ENCODE data around the gene MAML1.

The MAML1 gene

DNA sequence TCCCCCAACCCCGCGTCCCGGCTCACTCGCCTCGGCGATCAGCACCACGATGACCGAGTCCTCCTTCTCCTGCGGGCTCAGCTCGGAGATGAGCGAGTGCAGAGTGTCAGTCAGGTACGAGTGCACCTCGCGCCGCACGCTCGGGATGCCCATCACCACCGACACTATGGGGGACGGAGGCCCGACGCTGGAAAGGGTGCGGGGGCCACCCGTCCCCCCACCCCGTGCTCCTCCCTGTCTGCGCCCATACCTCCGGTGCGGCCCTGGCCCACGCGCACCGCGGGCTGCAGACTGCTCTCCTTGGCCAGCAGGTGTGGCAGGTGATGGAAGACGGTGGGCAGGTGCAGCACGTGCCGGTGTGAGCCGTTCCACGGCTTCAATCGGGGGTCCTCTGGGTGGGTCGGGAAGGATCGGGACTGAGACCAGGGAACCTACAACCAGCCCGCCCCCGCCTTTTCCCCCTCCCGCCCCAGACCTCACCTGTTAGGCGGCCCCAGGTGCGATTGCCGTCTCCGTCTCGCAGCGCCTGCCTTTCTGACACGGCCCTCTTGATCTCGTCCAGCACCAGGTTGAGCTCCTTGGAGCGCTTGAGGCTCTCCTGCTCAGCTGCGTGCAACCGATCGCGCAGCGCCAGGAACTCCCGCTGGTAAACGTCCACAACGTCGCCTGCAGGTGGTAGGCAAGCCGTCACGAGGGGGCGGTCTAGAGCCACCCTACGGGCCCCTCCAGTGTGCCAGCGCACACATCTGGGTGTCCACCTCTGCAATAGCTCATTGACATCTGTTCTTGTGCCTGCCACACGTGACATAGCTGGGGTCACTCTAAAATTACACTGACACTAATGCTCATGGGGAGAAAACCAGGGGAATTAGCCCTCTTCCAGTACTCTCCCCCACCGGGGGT, 68.9 kb downstream of the MAML1 start:
- Histone ChIP-seq H3K27ac (ENCODE audit: low read depth, low read length) (no peak overlapping the region), H3K4me1 (ENCODE audit: control insufficient read depth, insufficient read depth, low read length) (peaks cover 25% of the 10 kb centered on the region), H3K27me3 (ENCODE audit: control insufficient read depth, insufficient read depth, low read length) (no peaks in the 10 kb centered on the region), H3K9ac (ENCODE audit: low read depth, low read length) (no peak overlapping the region), H3K9me3 (ENCODE audit: control insufficient read depth, insufficient read depth, low read length) (no peaks in the 10 kb centered on the region), H3K36me3 (ENCODE audit: control insufficient read depth, insufficient read depth, low read length) (peaks cover 33% of the 10 kb centered on the region), H3K4me3 (ENCODE audit: low read depth, low read length) (no peak overlapping the region)

GRCh38 chr5:179802207-179802883, 69.7 kb downstream of the MAML1 start:
- H3K9me3 ChIP-seq (ENCODE audit: control insufficient read depth, insufficient read depth, low read length): no peaks in the 10 kb centered on the region
- no peak overlapping the region for H3K9ac ChIP-seq (ENCODE audit: low read depth, low read length)
- H3K4me3 ChIP-seq (ENCODE audit: low read depth, low read length): no peak overlapping the region
- H3K27me3 ChIP-seq (ENCODE audit: control insufficient read depth, insufficient read depth, low read length): no peaks in the 10 kb centered on the region
- H3K36me3 ChIP-seq (ENCODE audit: control insufficient read depth, insufficient read depth, low read length): peaks cover 32% of the 10 kb centered on the region
- peaks cover 25% of the 10 kb centered on the region for H3K4me1 ChIP-seq (ENCODE audit: control insufficient read depth, insufficient read depth, low read length)
- no peak overlapping the region for H3K27ac ChIP-seq (ENCODE audit: low read depth, low read length)

DNA sequence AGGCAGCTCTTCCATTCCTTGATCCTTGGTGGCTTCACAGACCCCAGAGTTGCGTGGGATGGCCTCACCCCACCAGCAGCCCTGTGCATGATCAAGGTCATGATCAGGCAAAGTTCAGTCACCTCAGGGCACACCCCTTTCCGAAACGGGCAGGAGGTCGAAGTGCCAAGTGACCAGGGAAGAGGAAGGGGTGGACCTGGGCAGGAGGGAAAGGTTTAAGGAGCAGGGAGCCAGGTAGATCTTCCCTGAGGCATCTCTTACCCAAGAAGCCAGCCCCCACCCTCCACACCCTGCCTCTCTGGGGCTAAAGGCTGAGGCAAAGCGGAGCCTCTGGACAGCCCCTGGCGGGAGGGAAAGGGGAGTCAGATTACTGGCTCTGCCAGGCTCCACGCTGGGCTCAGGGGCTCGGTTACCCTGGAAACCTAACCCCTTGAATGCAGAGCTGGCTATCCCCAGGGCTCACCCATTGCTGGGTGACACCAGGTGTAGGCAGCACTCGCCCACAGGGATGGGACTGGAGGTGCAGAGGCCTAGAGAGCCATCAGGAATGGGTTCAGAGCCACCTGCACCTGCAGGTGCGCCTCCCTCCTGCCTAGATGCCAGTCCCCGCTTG, 70.4 kb downstream of the MAML1 start:
- Histone ChIP-seq H3K9me3 (ENCODE audit: control insufficient read depth, insufficient read depth, low read length) (no peaks in the 10 kb centered on the region), H3K4me1 (ENCODE audit: control insufficient read depth, insufficient read depth, low read length) (peaks cover 25% of the 10 kb centered on the region), H3K36me3 (ENCODE audit: control insufficient read depth, insufficient read depth, low read length) (peaks cover 24% of the 10 kb centered on the region), H3K27ac (ENCODE audit: low read depth, low read length) (no peak overlapping the region), H3K27me3 (ENCODE audit: control insufficient read depth, insufficient read depth, low read length) (no peaks in the 10 kb centered on the region), H3K4me3 (ENCODE audit: low read depth, low read length) (no peak overlapping the region), H3K9ac (ENCODE audit: low read depth, low read length) (no peak overlapping the region)

GRCh38 chr5:179803651-179804554, 71.3 kb downstream of the MAML1 start:
- Histone ChIP-seq H3K27me3 (ENCODE audit: control insufficient read depth, insufficient read depth, low read length) (no peaks in the 10 kb centered on the region), H3K36me3 (ENCODE audit: control insufficient read depth, insufficient read depth, low read length) (peaks cover 16% of the 10 kb centered on the region), H3K4me1 (ENCODE audit: control insufficient read depth, insufficient read depth, low read length) (peaks cover 25% of the 10 kb centered on the region), H3K27ac (ENCODE audit: low read depth, low read length) (no peak overlapping the region), H3K9ac (ENCODE audit: low read depth, low read length) (no peak overlapping the region), H3K9me3 (ENCODE audit: control insufficient read depth, insufficient read depth, low read length) (no peaks in the 10 kb centered on the region), H3K4me3 (ENCODE audit: low read depth, low read length) (no peak overlapping the region)

GRCh38 chr5:179804555-179804947, 71.9 kb downstream of the MAML1 start:
- Histone ChIP-seq H3K9ac (ENCODE audit: low read depth, low read length) (no peak overlapping the region), H3K27ac (ENCODE audit: low read depth, low read length) (no peak overlapping the region)

GRCh38 chr5:179805070-179805528, 72.5 kb downstream of the MAML1 start:
- Histone ChIP-seq H3K27ac (ENCODE audit: low read depth, low read length) (no peak overlapping the region), H3K9me3 (ENCODE audit: control insufficient read depth, insufficient read depth, low read length) (no peaks in the 10 kb centered on the region), H3K36me3 (ENCODE audit: control insufficient read depth, insufficient read depth, low read length) (peaks cover 4% of the 10 kb centered on the region), H3K27me3 (ENCODE audit: control insufficient read depth, insufficient read depth, low read length) (no peaks in the 10 kb centered on the region), H3K9ac (ENCODE audit: low read depth, low read length) (peak overlapping the region; percentile 55; the same call in 1 of the 2 replicates), H3K4me1 (ENCODE audit: control insufficient read depth, insufficient read depth, low read length) (peaks cover 25% of the 10 kb centered on the region), H3K4me3 (ENCODE audit: low read depth, low read length) (peak overlapping the region; percentile 72)

More at GRCh38 chr5:179804555-179804947, 71.9 kb downstream of the MAML1 start:
- H3K27me3 ChIP-seq (ENCODE audit: control insufficient read depth, insufficient read depth, low read length): no peaks in the 10 kb centered on the region
- peaks cover 9% of the 10 kb centered on the region for H3K36me3 ChIP-seq (ENCODE audit: control insufficient read depth, insufficient read depth, low read length)
- no peaks in the 10 kb centered on the region for H3K9me3 ChIP-seq (ENCODE audit: control insufficient read depth, insufficient read depth, low read length)
- H3K4me3 ChIP-seq (ENCODE audit: low read depth, low read length): no peak overlapping the region
- H3K4me1 ChIP-seq (ENCODE audit: control insufficient read depth, insufficient read depth, low read length): peaks cover 25% of the 10 kb centered on the region

DNA sequence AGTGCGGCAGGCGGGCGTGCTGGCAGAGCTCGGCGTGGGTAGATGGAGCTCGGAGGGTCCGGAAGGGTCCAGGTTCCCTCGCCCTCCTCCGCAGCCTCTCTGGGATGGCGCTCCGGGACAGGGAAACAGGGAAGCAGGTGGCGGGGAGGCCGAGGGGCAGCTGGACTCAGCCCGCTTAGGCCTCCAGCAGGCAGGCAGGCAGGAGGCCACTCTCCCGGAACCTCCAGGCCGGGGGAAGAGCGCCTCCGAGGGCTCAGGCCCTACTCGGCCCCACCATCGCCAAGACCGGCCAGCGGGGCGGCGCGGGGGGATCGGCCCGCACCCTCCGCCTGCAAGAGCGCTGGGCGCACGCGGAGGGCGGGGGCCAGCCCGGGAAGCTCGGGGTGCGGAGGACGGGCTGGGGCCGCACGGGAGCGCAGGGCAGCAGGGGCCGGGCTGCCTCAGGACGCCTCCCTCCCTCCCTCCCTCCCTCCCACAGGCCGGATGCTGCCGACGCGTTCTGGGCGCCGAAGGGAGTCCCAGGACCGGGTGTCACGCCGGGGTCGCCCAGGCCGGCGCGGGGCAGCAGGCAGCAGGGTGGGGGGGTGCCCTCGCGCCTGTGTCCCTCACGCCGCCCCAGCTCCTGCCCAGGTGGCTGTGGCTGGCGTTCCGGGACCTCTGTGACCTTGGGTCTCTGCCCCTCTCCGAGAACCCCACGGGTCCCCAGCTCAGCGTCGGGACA, 73.1 kb downstream of the MAML1 start:
- Histone ChIP-seq H3K36me3 (ENCODE audit: control insufficient read depth, insufficient read depth, low read length) (no peaks in the 10 kb centered on the region; the same call in 1 of the 2 replicates), H3K9ac (ENCODE audit: low read depth, low read length) (peak overlapping the region; percentile 55; the same call in 1 of the 2 replicates), H3K27me3 (ENCODE audit: control insufficient read depth, insufficient read depth, low read length) (no peaks in the 10 kb centered on the region), H3K4me3 (ENCODE audit: low read depth, low read length) (peak overlapping the region; percentile 72), H3K4me1 (ENCODE audit: control insufficient read depth, insufficient read depth, low read length) (peaks cover 25% of the 10 kb centered on the region), H3K27ac (ENCODE audit: low read depth, low read length) (peak overlapping the region; percentile 51), H3K9me3 (ENCODE audit: control insufficient read depth, insufficient read depth, low read length) (no peaks in the 10 kb centered on the region)

- Histone ChIP-seq H3K27me3 (ENCODE audit: control insufficient read depth, insufficient read depth, low read length) (no peaks in the 10 kb centered on the region), H3K4me1 (ENCODE audit: control insufficient read depth, insufficient read depth, low read length) (peaks cover 25% of the 10 kb centered on the region), H3K9ac (ENCODE audit: low read depth, low read length) (peak within 1 kb of the TSS; percentile 66; the same call in 1 of the 2 replicates), H3K27ac (ENCODE audit: low read depth, low read length) (peak within 1 kb of the TSS; percentile 61), H3K36me3 (ENCODE audit: control insufficient read depth, insufficient read depth, low read length) (no peaks in the 10 kb centered on the region), H3K9me3 (ENCODE audit: control insufficient read depth, insufficient read depth, low read length) (no peaks in the 10 kb centered on the region), H3K4me3 (ENCODE audit: low read depth, low read length) (peak within 1 kb of the TSS; percentile 72)
Measured at GRCh38 chr5:179806250-179807048, 73.8 kb downstream of the MAML1 start, which contains the start of gene MGAT4B. Gene MGAT4B, minus strand, starts transcription at chr5:179806866. Its CDS starts 283 bp downstream, at chr5:179806583.

DNA sequence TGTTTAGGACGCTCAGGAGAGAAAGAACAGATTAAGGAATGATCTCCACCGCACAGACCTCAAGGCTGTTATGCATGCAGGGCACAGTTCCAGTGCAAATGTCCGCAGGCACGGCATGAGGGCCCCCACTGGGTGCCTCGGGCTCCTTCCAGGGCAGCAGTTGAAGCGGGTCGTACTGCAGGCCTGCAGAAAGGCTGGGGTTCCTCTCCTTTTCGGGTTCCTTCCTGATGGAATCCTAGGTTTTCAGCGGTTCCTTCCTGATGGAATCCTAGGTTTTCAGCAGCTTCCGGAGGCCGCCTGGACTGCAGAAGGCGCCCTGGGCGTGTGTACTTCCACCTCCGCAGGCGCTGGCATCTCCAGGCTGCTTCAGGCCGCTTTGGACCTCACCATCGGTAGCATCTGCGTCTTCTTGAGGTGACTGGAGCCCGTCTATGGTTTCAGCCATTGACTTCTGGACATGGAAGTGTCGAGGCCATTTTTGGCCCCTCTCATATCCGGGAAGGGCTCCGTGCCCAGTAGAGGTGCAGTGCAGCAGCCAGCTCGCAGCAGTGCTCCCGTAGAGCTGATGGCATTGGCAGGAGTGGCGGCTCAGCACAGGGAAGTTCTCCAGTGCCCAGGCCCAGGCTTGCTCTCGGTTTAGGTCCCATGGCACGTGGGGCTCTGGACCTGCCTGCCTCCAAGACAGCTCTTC, 79.7 kb downstream of the MAML1 start:
- H3K9me3 ChIP-seq (ENCODE audit: control insufficient read depth, insufficient read depth, low read length): no peaks in the 10 kb centered on the region
- no peak overlapping the region for H3K9ac ChIP-seq (ENCODE audit: low read depth, low read length)
- H3K36me3 ChIP-seq (ENCODE audit: control insufficient read depth, insufficient read depth, low read length): peaks cover 10% of the 10 kb centered on the region
- H3K4me3 ChIP-seq (ENCODE audit: low read depth, low read length): no peak overlapping the region
- H3K4me1 ChIP-seq (ENCODE audit: control insufficient read depth, insufficient read depth, low read length): peaks cover 7% of the 10 kb centered on the region; the same call in 1 of the 2 replicates
- H3K27me3 ChIP-seq (ENCODE audit: control insufficient read depth, insufficient read depth, low read length): peaks cover 2% of the 10 kb centered on the region; the same call in 1 of the 2 replicates
- no peak overlapping the region for H3K27ac ChIP-seq (ENCODE audit: low read depth, low read length)

Data from HUES48 (cell line).